ENCODE measurements around the gene SYT9.

Gene SYT9

GRCh38 chr11:7490535-7490934 is 238.8 kb downstream of the SYT9 start:
- H3K27me3 ChIP-seq (ENCODE audit: insufficient read depth, insufficient read length), result no peaks in the 10 kb centered on the region
- H3K36me3 ChIP-seq (ENCODE audit: insufficient read depth, insufficient read length, low read length), result no peaks in the 10 kb centered on the region
- no peak overlapping the region for H3K9ac ChIP-seq (ENCODE audit: insufficient read length, low read depth)
- peaks cover 2% of the 10 kb centered on the region for H3K4me1 ChIP-seq (ENCODE audit: insufficient read depth, insufficient read length)
- no peak for TF ChIP-seq ZNF274 (IDR thresholded peaks at IDR 0.05; ENCODE audit: low read depth, low read length)
- no peak for TF ChIP-seq SUZ12 (IDR thresholded peaks at IDR 0.05; ENCODE audit: extremely low read depth, insufficient read depth, insufficient read length)
- no peak for TF ChIP-seq YY1 (IDR thresholded peaks at IDR 0.05; ENCODE audit: insufficient read depth, insufficient read length)
- no peak for DNase-seq (ENCODE audit: low read depth, low spot score)
- H3K4me3 ChIP-seq (ENCODE audit: insufficient read length, low read depth), result no peak overlapping the region
- H3K9me3 ChIP-seq (ENCODE audit: insufficient read depth, low read length), result no peaks in the 10 kb centered on the region

GRCh38 chr11:7492253-7492652 is 240.5 kb downstream of the SYT9 start:
- TF ChIP-seq ZNF274 (IDR thresholded peaks at IDR 0.05; ENCODE audit: low read depth, low read length) (no peak), YY1 (IDR thresholded peaks at IDR 0.05; ENCODE audit: insufficient read depth, insufficient read length) (no peak), SUZ12 (IDR thresholded peaks at IDR 0.05; ENCODE audit: extremely low read depth, insufficient read depth, insufficient read length) (no peak)

GRCh38 chr11:7493670-7494069 is 242.0 kb downstream of the SYT9 start:
- no peak for TF ChIP-seq SUZ12 (IDR thresholded peaks at IDR 0.05; ENCODE audit: extremely low read depth, insufficient read depth, insufficient read length)
- TF ChIP-seq ZNF274 (IDR thresholded peaks at IDR 0.05; ENCODE audit: low read depth, low read length), result no peak
- TF ChIP-seq YY1 (IDR thresholded peaks at IDR 0.05; ENCODE audit: insufficient read depth, insufficient read length), result no peak
- H3K27me3 ChIP-seq (ENCODE audit: insufficient read depth, insufficient read length), result no peaks in the 10 kb centered on the region
- DNase-seq (ENCODE audit: low read depth, low spot score), result no peak

More at GRCh38 chr11:7492253-7492652, 240.5 kb downstream of the SYT9 start:
- DNase-seq (ENCODE audit: low read depth, low spot score), result no peak
- no peaks in the 10 kb centered on the region for H3K27me3 ChIP-seq (ENCODE audit: insufficient read depth, insufficient read length)
- H3K9me3 ChIP-seq (ENCODE audit: insufficient read depth, low read length), result no peaks in the 10 kb centered on the region
- H3K4me1 ChIP-seq (ENCODE audit: insufficient read depth, insufficient read length), result no peaks in the 10 kb centered on the region
- H3K36me3 ChIP-seq (ENCODE audit: insufficient read depth, insufficient read length, low read length), result no peaks in the 10 kb centered on the region
- H3K9ac ChIP-seq (ENCODE audit: insufficient read length, low read depth), result no peak overlapping the region
- H3K4me3 ChIP-seq (ENCODE audit: insufficient read length, low read depth), result no peak overlapping the region

GRCh38 chr11:7494086-7494745 is 242.5 kb downstream of the SYT9 start:
- TF ChIP-seq SUZ12 (IDR thresholded peaks at IDR 0.05; ENCODE audit: extremely low read depth, insufficient read depth, insufficient read length), result no peak
- no peak for DNase-seq (ENCODE audit: low read depth, low spot score)

More at GRCh38 chr11:7493670-7494069, 242.0 kb downstream of the SYT9 start:
- H3K36me3 ChIP-seq (ENCODE audit: insufficient read depth, insufficient read length, low read length), result no peaks in the 10 kb centered on the region
- no peak overlapping the region for H3K4me3 ChIP-seq (ENCODE audit: insufficient read length, low read depth)
- no peaks in the 10 kb centered on the region for H3K4me1 ChIP-seq (ENCODE audit: insufficient read depth, insufficient read length)
- no peaks in the 10 kb centered on the region for H3K9me3 ChIP-seq (ENCODE audit: insufficient read depth, low read length)
- H3K9ac ChIP-seq (ENCODE audit: insufficient read length, low read depth), result no peak overlapping the region

GRCh38 chr11:7495882-7496551 is 244.3 kb downstream of the SYT9 start:
- no peak for DNase-seq (ENCODE audit: low read depth, low spot score)
- Histone ChIP-seq H3K4me3 (ENCODE audit: insufficient read length, low read depth) (no peak overlapping the region), H3K36me3 (ENCODE audit: insufficient read depth, insufficient read length, low read length) (no peaks in the 10 kb centered on the region), H3K27me3 (ENCODE audit: insufficient read depth, insufficient read length) (no peaks in the 10 kb centered on the region), H3K9me3 (ENCODE audit: insufficient read depth, low read length) (no peaks in the 10 kb centered on the region), H3K4me1 (ENCODE audit: insufficient read depth, insufficient read length) (no peaks in the 10 kb centered on the region), H3K9ac (ENCODE audit: insufficient read length, low read depth) (no peak overlapping the region)
- TF ChIP-seq YY1 (IDR thresholded peaks at IDR 0.05; ENCODE audit: insufficient read depth, insufficient read length) (no peak), ZNF274 (IDR thresholded peaks at IDR 0.05; ENCODE audit: low read depth, low read length) (no peak), SUZ12 (IDR thresholded peaks at IDR 0.05; ENCODE audit: extremely low read depth, insufficient read depth, insufficient read length) (no peak)

More at GRCh38 chr11:7494086-7494745, 242.5 kb downstream of the SYT9 start:
- H3K36me3 ChIP-seq (ENCODE audit: insufficient read depth, insufficient read length, low read length), result no peaks in the 10 kb centered on the region
- no peaks in the 10 kb centered on the region for H3K27me3 ChIP-seq (ENCODE audit: insufficient read depth, insufficient read length)
- H3K9ac ChIP-seq (ENCODE audit: insufficient read length, low read depth), result no peak overlapping the region
- H3K4me3 ChIP-seq (ENCODE audit: insufficient read length, low read depth), result no peak overlapping the region
- H3K4me1 ChIP-seq (ENCODE audit: insufficient read depth, insufficient read length), result no peaks in the 10 kb centered on the region
- H3K9me3 ChIP-seq (ENCODE audit: insufficient read depth, low read length), result no peaks in the 10 kb centered on the region

- TF ChIP-seq SUZ12 (IDR thresholded peaks at IDR 0.05; ENCODE audit: extremely low read depth, insufficient read depth, insufficient read length) (no peak), ZNF274 (IDR thresholded peaks at IDR 0.05; ENCODE audit: low read depth, low read length) (no peak), YY1 (IDR thresholded peaks at IDR 0.05; ENCODE audit: insufficient read depth, insufficient read length) (no peak)
Observed at GRCh38 chr11:7498193-7498592, 246.5 kb downstream of the SYT9 start.

GRCh38 chr11:7499081-7499480 is 247.4 kb downstream of the SYT9 start:
- Histone ChIP-seq H3K27me3 (ENCODE audit: insufficient read depth, insufficient read length) (no peaks in the 10 kb centered on the region), H3K4me1 (ENCODE audit: insufficient read depth, insufficient read length) (no peaks in the 10 kb centered on the region), H3K9me3 (ENCODE audit: insufficient read depth, low read length) (no peaks in the 10 kb centered on the region), H3K4me3 (ENCODE audit: insufficient read length, low read depth) (no peak overlapping the region), H3K36me3 (ENCODE audit: insufficient read depth, insufficient read length, low read length) (no peaks in the 10 kb centered on the region), H3K9ac (ENCODE audit: insufficient read length, low read depth) (no peak overlapping the region)
- TF ChIP-seq YY1 (IDR thresholded peaks at IDR 0.05; ENCODE audit: insufficient read depth, insufficient read length) (no peak), ZNF274 (IDR thresholded peaks at IDR 0.05; ENCODE audit: low read depth, low read length) (no peak), SUZ12 (IDR thresholded peaks at IDR 0.05; ENCODE audit: extremely low read depth, insufficient read depth, insufficient read length) (no peak)
- peak; percentile 30 for DNase-seq (ENCODE audit: low read depth, low spot score)

More at GRCh38 chr11:7498193-7498592, 246.5 kb downstream of the SYT9 start:
- DNase-seq (ENCODE audit: low read depth, low spot score), result no peak
- H3K4me3 ChIP-seq (ENCODE audit: insufficient read length, low read depth), result no peak overlapping the region
- H3K9ac ChIP-seq (ENCODE audit: insufficient read length, low read depth), result no peak overlapping the region
- no peaks in the 10 kb centered on the region for H3K9me3 ChIP-seq (ENCODE audit: insufficient read depth, low read length)
- no peaks in the 10 kb centered on the region for H3K27me3 ChIP-seq (ENCODE audit: insufficient read depth, insufficient read length)
- no peaks in the 10 kb centered on the region for H3K36me3 ChIP-seq (ENCODE audit: insufficient read depth, insufficient read length, low read length)
- H3K4me1 ChIP-seq (ENCODE audit: insufficient read depth, insufficient read length), result no peaks in the 10 kb centered on the region

All from NT2/D1 (cell line).